HG02623 (cell line): Measurements from ENCODE around the gene ZGLP1.
"Not testable (repeated sequence)": the region's sequence is repeated elsewhere in the genome, so short reads cannot be mapped to it uniquely, and the experiment has no call there.

Source experiments
- ATAC-seq: cut with Tn5 transposase; IDR thresholded peaks from one replicate; pipeline ENCODE4 v1.9.1; 2021; ENCODE audit warnings: moderate library complexity; ENCODE audit not compliant: unreplicated experiment

Gene ZGLP1

DNA sequence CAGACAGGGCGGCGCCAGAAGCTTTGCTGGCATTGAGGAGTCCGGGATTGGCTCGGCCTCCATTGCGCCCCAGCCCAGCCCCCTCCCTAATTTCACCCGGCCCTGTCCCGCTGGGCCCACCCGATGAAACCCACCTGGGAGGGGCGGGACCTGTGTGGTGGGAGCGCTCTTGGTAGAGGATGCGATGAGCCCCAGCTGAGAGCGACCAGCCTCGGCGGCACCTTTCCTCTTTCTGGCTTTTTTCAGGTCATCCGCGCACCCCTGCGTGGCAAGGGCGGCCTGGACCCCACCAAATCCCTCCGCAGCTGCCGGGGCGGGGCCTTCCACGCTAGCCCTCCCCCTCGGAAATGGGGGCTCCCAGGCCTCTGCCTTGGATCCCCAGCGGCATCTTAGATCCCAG is at the start of gene ZGLP1:
ZGLP1 (minus strand) TSS at position 393 of the 400 bp plus-strand sequence.
- ATAC-seq, result no peak

DNA sequence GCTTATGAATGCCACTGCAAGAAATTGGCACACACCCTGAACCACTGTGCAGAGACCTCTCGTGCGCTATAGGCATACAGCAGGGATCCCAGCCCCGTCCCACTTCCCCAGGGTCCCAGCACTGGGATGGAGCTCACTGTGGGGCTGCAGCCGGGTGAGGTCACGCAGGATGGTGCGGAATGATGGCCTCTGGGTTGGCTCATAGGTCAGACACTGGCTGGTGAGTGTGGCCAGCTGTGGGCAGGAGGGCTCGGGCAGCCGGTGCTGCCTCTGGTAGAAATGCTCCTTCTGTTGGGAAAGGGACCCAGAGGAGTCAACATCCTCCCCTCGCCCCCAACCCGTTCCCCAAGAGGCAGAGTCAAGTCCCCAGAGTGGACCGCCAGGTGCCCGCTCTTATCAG is 46.8 kb upstream of the ZGLP1 start:
- no peak for ATAC-seq

DNA sequence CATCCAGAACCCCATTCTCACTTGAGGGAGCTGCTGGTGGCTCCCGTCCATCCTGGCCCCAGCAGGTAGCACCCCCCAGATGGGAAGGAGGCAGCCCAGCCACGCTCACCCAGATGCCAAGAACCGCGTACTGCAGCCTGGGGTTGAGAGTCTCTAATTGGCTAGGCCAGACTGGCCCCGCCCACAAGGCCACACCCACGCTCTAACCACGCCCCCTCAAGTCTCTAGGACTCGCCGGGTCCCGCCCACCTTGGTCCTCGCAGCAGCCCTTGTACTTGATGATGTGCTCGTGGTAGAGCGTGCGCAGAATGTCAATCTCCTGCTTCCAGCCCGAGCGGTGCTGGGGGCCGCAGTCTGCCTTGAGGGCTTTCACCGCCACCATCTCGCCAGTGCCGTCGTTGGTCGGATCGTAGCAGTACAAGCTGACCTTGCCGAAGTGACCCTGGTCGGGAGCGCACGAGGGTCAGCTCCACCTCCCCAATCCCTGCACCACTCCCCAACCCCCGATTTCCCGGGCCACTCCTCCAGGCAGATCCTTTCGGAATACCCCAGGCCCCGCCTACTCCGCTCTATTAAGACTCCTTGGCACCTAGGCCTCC is 44.3 kb upstream of the ZGLP1 start:
- ATAC-seq, result no peak

DNA sequence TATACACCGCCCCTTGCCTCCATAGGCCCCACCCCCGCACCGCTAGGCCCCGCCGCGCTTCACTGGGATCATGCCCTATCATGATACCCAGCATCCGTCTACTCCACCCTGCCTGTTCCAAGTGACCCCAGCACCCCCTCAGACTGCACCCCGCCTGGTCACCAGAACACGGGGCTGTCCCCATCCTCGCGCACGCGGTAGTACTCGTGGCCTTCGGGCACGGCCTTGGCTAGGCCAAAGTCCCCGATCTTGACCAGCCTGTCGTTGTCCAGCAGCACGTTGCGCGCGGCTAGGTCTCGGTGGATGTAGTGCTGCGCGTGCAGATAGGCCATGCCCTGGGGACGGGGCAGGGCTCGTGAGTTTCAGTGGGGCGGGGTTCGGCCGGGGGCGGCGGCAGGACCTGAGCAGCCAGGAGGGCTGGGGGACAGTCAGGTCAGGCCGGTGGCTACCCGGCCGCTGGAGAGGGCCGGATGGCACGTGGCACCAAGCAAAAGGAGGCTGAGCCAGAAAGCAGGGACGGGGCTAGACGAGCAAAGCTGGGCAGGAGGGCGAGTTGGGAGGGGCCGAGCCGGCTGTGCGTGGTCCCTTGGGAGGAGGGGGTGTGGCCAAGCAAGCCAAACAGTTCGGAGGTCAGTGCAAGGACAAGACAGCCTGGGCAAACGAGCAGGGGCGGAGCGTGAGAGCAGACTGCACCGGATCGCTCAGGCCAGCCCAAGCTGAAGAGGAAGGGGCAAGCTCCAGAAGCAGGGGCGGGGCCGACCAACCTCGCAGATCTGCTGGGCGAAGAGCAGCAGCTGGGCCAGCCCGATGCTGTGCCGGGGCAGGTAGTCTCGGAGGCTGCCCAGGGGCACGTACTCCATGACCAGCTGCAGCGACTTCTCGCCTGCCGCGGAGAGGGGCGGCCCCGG is 43.4 kb upstream of the ZGLP1 start:
- no peak for ATAC-seq

DNA sequence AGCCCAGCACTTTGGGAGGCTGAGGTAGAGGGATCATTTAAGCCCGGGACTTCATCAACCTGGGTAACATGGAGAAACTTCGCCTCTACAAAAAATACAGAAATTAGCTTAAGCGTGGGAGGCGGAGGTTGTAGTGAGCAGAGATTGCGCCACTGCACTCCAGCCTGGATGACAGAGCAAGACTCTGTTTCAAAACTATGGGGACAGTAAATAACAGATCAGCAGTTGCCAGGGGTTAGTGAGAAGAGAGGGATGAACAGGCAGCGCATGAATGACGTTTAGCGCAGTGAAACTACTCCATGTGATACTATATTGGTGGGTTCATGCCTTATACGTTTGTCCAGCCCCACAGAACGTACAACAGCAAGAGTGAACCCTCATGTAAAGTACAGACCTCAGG is 36.9 kb upstream of the ZGLP1 start:
- ATAC-seq, result no peak

DNA sequence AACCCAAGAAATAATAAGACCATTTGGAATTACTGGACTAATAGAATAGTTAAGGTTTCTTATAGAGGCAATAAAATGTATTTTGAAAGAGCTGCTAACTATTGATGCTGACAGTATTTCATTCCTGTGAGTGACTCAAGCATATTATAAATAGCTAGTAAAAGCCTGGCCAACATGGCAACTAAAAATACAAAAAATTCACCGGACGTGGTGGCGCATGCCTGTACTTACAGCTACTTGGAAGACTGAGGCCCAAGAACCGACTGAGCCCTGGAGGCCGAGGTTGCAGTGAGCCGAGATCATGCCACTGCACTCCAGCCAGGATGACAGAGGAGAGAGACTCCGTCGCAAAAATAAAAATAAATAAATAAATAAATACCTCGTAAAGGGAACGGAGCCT is 35.2 kb upstream of the ZGLP1 start:
- no peak for ATAC-seq

DNA sequence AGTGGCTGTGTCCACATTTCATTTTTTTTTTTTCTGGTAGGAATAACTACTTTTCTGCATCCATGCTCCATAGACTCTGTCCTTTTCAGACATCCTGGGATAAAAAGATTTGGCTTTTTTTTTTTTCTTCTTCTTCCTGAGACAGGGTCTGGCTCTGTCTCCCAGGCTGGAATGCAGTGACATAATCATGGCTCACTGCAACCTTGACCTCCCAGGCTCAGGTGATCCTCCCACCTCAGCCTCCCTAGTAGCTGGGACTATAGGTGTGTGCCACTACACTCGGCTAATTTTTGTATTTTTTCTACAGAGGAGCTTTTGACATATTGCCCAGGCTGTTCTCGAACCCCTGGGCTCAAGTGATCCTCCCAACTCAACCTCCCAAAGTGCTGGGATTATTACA is 33.9 kb upstream of the ZGLP1 start:
- no peak for ATAC-seq

DNA sequence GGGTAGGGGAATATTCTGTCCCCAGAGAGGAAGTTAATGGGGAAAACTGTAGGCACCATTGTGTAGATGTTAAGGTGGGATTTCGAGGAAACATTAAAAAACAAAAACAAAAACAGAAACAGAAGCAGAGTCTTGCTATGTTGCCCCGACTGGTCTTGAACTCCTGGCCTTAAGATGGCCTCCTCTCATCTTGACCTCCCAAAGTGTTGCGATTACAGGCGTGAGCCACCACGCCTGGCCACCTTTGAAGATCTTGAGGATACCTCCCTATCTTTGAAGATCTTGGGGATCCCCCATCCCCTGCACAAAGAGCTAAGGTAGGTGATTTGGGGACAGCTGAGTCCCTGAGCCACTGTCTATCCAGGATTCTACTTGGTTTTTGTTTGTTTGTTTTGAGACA is 30.4 kb upstream of the ZGLP1 start:
- no peak for ATAC-seq

DNA sequence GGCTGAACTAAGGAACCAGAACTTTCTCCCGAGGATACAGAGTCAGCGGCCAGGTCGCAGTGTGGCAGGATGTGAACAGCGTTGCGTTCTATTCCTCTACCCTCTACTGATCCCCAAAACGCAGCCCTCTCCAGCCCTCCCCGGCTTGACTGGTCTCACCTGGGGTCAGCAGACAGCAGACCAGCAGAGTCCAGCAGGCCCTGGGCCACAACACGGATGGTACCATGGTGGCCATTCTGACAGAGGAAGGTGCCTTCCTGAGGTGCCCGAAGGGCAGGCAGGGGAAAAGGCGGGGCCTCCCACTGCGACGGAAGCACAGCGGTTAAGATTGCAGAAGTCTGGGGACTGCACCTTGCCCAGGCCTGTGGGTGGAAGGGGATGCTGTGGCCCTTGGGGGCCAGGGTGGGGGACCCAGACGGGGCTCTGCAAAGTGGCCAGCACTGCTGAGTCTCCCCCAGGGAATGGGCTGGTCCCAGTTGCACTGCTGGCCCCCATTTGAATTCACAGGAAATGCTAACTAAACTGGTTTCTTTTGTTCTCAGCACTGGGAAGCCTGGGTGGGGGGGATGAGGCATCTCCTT is 29.9 kb upstream of the ZGLP1 start, which contains the start of gene ICAM3:
ICAM3 (minus strand) TSS at position 245 of the 581 bp plus-strand sequence; CDS start at position 235, 10 bp downstream.
- ATAC-seq, result peak; percentile 52

DNA sequence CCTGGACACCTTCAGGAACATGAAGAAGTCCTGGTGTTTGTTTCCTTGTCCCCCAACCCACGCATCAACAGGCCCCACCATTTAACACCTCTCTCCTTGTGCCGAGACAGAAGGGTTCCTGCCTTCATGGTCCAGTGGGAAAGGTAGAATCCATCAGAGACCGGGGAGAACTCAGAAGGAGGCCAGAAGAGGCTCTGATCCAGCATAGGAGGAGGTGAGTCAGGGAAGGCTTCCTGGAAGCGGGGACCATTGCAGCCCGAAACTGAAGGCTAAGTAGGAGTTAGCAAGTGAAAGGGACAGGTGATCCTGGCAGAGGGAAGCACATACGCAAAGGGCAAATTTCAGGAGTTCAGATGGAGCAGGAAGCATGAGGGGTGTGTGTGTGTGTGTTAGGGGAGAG is 29.3 kb upstream of the ZGLP1 start:
- ATAC-seq, result no peak

DNA sequence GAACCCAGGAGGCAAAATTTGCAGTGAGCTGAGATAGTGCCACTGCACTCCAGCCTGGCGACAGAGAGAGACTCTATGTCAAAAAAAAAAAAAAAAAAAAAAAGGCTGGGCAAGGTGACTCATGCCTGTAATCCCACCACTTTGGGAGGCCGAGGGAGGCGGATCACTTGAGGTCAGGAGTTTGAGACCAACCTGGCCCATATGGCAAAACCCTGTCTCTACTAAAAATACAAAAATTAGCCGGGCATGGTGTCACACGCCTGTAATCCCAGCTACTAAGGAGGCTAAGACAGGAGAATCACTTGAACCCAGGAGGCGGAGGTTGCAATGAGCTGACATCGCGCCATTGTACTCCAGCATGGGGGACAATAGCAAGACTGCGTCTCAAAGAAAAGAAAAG is 27.1 kb upstream of the ZGLP1 start:
- ATAC-seq, result not testable (repeated sequence)

DNA sequence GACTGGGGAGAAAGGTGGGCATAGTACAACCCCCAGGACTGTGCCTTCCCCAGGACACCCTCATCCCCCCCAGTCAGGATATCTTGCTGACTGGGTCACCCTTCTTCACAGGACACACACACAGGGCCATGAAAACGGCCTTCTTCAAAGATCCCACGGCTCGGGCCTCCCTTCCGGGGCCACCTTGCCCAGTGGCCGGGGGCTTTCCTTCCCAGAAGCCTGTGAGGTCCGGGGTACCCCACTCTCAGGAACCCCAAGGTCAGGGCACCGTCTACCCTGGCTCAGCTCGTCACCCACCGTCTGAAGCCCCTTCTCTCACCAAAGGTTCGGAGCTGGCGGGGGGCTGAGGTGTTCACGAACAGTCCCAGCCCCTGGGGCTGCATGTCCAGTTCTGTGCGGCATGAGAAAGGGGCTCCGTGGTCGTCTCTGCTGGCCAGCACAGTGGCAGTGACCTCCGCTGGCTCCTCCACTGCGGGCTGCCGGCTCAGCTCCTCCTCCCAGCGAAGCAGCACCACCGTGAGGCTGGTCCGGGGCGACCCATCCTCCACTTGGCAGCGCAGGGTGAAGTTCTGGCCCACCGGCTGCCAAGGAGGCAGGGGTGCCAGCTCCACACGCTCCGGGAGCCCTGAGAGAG is 25.9 kb upstream of the ZGLP1 start:
- ATAC-seq, result no peak

DNA sequence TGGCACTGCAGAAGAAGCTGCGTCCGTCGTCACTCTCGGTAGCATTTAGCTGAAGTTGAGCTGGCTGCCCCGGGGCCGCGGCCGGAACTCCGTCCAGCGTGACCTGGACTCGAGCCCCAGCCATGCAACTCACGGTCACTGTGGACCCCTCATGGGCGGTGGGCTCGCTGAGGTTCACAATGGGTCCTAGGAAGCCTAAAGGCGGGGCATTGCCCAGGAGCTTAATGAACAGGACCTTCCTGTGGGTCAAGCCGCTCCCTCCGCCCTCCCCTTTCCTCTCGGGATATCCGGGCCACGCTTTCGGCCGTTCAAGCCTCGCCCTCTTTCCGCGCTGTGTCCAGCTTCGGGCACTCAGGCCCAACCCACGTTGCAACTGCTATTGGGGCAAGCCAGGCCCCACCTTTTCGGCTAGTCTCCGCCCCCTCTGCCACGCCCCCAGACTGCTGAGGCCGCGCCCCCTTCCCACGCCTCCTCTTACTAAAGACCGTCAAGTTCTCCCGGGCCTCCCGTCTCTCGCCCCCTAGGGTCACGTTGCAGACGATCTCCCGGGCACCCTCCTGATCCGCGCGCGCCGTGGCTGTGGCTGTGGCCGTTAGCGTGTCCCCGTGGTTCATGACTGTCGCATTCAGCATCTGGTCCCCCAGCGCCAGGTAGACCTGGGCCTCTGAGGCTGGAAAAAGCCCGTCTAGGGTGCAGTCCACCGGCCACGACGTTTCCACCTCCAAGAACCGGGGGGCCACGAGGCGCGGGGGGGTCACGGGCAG is 25.2 kb upstream of the ZGLP1 start:
- no peak for ATAC-seq

DNA sequence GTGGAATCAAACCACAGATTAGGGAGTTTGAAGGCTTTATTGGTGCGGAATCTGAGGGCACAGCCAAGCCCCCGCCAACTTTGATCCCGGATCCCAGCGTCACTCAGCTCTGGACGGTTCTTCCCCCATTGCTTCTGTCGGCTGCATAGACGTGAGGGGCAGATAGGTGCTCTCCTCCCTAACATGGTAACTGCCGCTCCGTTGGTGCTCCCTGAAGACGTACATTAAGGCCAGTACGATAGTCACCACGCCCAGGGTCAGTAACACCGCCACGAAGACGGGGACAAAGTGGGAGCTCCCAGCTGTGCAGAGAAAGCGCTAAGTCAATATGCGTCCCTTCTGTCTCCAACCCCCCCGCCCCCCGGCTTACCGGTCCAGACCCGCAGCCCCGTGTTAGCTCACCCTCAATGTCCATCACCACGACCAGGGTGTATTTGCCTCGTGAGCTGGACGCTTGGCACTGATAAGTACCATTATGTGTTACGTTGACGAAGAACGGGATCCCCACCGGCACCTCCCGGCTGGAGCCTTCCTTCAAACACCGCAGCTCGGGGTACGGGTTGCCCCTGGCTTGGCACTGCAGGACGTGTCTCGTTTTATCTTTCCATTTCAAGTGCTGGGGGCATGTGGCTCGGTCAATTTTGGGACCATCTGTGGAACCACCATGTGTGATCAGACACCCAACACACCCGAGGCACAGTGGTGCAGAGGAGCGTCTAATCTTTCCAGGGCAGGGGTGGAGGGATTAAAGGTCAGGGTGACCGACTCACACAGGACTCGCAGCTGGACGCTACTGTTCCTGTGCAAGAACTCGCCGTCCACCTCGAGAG is 24.4 kb upstream of the ZGLP1 start:
- ATAC-seq, result no peak

DNA sequence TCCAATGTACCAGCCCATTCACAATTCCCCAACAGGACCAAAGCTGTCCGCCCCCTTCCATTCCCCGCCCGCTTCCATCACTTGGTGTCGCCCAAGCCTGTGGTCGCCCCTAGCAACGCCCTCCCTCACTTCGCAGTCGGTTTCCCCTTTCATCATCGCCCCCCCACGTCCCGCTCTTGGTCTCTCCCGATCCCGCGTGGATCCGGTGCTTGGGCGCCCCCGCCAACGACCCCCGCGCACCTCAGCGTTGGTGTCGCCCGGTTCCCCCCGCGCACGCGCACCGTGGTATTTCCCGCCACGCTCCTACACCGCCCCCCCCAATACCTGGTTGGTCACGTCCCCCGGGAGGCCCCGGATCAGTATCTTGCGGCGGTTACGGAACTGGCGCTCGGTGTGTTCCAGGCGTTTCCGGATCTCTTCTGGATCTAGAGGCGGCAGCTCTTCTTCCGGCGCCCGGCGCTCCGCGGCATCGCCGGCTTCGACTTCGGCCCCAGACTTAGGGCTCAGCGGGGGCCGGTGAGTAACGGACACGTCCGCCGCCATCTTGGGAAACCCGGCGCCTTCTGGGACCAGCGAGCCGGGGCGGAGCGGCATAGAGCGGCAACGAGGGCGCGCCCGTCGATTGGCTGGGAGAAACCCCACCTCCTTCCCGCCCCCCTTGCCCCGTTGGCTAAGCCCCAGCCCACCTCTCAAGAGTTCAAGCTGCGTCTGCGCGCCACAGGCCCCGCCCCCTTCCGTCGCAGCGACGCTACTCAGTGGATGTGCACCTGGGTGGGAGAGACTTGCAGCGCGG is 23.5 kb upstream of the ZGLP1 start, which contains the start of gene RAVER1:
RAVER1 (minus strand) TSS at position 565 of the 793 bp plus-strand sequence; CDS start at position 543, 22 bp downstream.
- ATAC-seq, result peak; percentile 89

DNA sequence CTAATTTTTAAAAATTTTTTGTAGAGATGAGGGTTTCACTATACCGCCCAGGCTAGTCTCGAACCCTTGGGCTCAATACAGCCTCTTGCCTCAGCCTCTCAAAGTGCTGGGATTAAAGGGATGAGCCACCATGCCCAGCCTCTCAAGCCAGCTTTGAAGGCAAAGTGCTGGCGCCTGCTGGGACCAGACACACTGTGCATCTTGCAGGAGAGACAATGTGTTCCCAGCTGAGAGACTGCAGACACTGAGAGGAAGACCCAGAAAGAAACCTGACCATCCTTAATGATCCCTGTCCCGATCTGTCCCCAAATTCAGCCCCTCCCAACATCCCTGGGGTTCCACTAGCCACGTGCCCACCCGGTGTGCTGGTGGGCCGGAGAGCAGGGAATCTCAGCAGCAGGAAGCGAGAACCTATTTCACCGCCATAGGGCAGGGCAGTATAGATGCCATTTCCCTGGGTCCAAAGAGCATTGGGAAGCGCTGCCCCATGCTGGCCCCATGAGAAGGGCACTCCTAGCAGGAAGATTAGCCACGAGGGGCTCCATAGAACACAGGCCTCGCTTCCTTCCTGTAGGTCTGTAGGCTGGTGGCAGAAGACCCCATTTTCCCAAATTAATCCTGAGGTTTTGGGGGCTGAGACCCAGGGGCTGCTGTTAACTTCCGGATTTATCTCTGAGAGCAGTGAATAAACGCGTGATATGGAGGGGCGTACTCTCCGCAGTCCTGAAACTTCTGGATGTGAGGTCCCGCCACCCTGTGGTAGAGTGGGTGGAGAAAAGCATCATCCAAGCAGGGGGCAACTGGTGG is 22.7 kb upstream of the ZGLP1 start:
- no peak for ATAC-seq

DNA sequence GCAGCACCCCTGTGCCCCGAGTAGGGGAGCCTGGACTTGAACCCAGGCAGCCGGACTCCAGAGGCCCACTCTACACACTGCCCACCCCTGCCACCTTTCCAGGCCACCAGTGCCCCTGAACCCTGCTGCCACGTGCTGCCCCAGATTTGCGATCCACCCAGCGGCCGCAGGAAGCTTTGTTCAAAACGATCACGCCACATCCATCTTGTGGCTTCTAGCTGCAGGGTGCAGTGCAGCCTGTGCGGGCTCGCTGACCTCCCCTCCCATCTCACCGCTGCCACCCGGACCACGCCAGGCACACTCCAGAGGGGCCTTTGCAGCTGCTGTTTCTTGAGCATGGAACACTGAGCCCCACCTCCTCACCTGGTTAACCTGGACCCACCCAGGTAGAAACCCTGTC is 19.9 kb upstream of the ZGLP1 start:
- no peak for ATAC-seq
